Progenitor cell of endocrine pancreas (in vitro differentiated cells): ENCODE results near the gene GALC. TPM values are rescaled to one million over a fixed set of nuclear protein-coding genes. Genes with fewer than 3 reads are reported as not detected.
A peak's percentile ranks its signal among the peaks of the same experiment; 100 is the strongest.
"Not testable (repeated sequence)": the region's sequence is repeated elsewhere in the genome, so short reads cannot be mapped to it uniquely, and the experiment has no call there.

Experiments used
- DNase-seq: peaks from one replicate; pipeline ENCODE4 v3.0.0; 2021; ENCODE audit warnings: low spot score; ENCODE audit not compliant: unreplicated experiment
- H3K27ac Mint-ChIP-seq: 2 replicates; pipeline ENCODE4 v1.8.0; 2021; ENCODE audit warnings: mild to moderate bottlenecking, moderate library complexity, mixed read lengths
- H3K27me3 Mint-ChIP-seq: 2 replicates; pipeline ENCODE4 v1.8.0; 2021; ENCODE audit warnings: mixed read lengths
- H3K36me3 Mint-ChIP-seq: 2 replicates; pipeline ENCODE4 v1.8.0; 2022; ENCODE audit warnings: mixed read lengths; ENCODE audit not compliant: insufficient read depth
- H3K4me1 Mint-ChIP-seq: 2 replicates; pipeline ENCODE4 v1.8.0; 2021; ENCODE audit warnings: low read depth, mixed read lengths
- H3K4me3 Mint-ChIP-seq: 2 replicates; pipeline ENCODE4 v1.8.0; 2021; ENCODE audit warnings: low read depth, mild to moderate bottlenecking, moderate library complexity, mixed read lengths
- H3K9me3 Mint-ChIP-seq: 2 replicates; pipeline ENCODE4 v1.8.0; 2021; ENCODE audit warnings: low read depth, mixed read lengths
- total RNA-seq: library from RNA; stranded (reverse); gene quantifications from 2 replicates; pipeline ENCODE4 v1.2.1, GENCODE V29; 2021
- TF ChIP-seq, protein P1 (sequence below): fragments of 200-600 bp; sonication (generic); IDR thresholded peaks from one replicate; pipeline ENCODE4 v1.5.0; 2021; ENCODE audit warnings: antibody characterized with exemption, mild to moderate bottlenecking; ENCODE audit not compliant: unreplicated experiment

The GALC gene
- total RNA-seq, 1 donor from 2014 or later, result 43.0 TPM

DNA sequence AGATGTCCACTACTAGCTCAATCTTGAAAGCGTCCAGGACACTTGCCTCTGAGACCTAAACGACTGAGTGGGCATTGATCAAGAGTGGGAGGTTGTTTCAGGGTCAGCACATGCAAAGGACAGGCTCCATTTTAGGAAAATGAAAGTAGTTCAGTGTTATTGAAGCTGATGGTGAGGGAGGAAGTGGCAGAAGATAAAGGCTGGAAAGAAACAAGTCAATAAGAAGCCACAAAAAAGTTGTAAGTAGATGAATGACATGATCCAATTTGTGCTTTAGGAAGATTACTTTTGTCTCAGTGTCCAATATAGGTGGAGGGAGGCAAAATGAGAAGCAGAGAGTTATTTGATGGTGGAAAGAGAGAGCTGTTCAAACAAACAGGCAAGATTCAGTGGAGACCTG lies 33.9 kb upstream of the GALC start:
- H3K27ac Mint-ChIP-seq, result no peak overlapping the region
- TF ChIP-seq, protein P1, sequence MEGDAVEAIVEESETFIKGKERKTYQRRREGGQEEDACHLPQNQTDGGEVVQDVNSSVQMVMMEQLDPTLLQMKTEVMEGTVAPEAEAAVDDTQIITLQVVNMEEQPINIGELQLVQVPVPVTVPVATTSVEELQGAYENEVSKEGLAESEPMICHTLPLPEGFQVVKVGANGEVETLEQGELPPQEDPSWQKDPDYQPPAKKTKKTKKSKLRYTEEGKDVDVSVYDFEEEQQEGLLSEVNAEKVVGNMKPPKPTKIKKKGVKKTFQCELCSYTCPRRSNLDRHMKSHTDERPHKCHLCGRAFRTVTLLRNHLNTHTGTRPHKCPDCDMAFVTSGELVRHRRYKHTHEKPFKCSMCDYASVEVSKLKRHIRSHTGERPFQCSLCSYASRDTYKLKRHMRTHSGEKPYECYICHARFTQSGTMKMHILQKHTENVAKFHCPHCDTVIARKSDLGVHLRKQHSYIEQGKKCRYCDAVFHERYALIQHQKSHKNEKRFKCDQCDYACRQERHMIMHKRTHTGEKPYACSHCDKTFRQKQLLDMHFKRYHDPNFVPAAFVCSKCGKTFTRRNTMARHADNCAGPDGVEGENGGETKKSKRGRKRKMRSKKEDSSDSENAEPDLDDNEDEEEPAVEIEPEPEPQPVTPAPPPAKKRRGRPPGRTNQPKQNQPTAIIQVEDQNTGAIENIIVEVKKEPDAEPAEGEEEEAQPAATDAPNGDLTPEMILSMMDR, result no peak
- H3K36me3 Mint-ChIP-seq, result no peaks in the 10 kb centered on the region
- H3K27me3 Mint-ChIP-seq, result no peaks in the 10 kb centered on the region
- H3K4me3 Mint-ChIP-seq, result no peak overlapping the region
- H3K9me3 Mint-ChIP-seq, result no peaks in the 10 kb centered on the region
- peaks cover 35% of the 10 kb centered on the region for H3K4me1 Mint-ChIP-seq
- no peak for DNase-seq

DNA sequence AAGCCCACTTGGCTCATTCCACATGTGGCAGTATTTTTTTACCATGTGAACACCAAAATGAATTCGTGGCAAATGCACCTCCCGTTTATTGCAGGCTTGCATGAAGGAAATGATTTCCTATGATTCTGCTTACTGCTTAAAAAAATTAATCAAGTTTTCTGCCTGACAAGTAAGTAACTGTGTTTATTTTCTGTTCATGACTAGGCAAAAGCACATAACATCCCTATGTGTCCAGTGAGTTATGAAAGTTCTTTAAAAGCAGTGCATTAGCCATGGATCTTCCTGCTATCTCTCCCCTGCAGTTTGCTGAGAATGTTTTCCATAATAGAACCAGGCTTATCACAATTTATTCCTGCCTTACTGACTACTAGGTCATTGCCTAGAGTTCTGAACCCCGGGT lies 32.3 kb upstream of the GALC start:
- no peak for DNase-seq
- TF ChIP-seq, protein P1, result no peak
- no peaks in the 10 kb centered on the region for H3K27me3 Mint-ChIP-seq
- H3K27ac Mint-ChIP-seq, result peak overlapping the region; percentile 74
- peak overlapping the region; percentile 64 for H3K4me3 Mint-ChIP-seq
- H3K36me3 Mint-ChIP-seq, result no peaks in the 10 kb centered on the region
- H3K4me1 Mint-ChIP-seq, result peaks cover 35% of the 10 kb centered on the region
- H3K9me3 Mint-ChIP-seq, result peaks cover 4% of the 10 kb centered on the region

DNA sequence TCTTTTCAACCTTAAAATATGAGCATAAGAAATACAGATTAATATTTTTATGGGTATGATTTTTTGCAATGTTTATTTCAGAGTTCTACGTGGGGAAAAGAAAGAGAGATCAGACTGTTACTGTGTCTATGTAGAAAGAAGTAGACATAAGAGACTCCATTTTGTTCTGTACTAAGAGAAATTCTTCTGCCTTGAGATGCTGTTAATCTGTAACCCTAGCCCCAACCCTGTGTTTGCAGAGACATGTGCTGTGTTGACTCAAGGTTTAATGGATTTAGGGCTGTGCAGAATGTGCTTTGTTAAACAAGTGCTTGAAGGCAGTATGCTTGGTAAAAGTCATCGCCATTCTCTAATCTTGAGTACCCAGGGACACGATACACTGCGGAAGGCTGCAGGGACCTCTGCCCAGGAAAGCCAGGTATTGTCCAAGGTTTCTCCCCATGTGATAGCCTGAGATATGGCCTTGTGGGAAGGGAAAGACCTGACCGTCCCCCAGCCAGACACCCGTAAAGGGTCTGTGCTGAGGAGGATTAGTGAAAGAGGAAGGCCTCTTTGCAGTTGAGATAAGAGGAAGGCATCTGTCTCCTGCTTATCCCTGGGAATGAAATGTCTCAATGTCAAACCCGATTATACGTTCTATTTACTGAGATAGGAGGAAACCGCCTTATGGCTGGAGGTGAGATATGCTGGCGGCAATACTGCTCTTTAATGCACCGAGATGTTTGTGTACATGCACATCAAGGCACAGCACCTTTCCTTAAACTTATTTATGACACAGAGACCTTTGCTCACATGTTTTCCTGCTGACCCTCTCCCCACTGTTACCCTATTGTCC lies 31.5 kb upstream of the GALC start:
- Mint-ChIP-seq H3K4me3 (peak overlapping the region; percentile 64), H3K4me1 (peaks cover 35% of the 10 kb centered on the region), H3K27ac (peak overlapping the region; percentile 74)
- H3K36me3 Mint-ChIP-seq, H3K27me3 Mint-ChIP-seq, H3K9me3 Mint-ChIP-seq, DNase-seq: not testable (repeated sequence)

DNA sequence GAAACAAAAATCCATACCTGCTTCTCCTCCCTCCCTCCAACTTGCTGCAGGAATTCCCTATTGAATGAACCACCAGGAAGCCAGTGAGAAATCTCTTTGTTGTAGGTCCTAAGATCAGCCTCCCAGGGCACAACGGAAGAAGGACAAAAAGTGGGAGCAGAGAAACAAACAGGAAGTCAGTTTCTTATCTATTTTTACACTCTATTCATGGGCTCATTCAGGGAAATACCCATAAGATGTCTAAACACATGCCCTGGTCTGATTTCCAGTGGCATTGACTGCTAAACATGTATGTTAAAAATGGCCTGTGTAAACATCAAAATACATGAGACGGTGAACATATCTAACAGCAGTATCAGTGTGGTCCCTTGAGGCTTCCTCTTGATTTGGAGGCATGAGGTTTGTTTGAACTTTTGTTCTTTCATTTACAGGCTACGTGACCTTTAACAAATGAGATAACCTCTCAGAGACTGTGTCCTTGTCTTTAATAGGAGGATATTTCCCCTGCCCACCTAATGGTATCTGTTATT lies 30.7 kb upstream of the GALC start:
- Mint-ChIP-seq H3K4me1 (peaks cover 35% of the 10 kb centered on the region), H3K36me3 (no peaks in the 10 kb centered on the region), H3K27ac (peak overlapping the region; percentile 74), H3K9me3 (peaks cover 4% of the 10 kb centered on the region), H3K27me3 (no peaks in the 10 kb centered on the region), H3K4me3 (no peak overlapping the region)
- no peak for DNase-seq
- TF ChIP-seq, protein P1, result no peak

DNA sequence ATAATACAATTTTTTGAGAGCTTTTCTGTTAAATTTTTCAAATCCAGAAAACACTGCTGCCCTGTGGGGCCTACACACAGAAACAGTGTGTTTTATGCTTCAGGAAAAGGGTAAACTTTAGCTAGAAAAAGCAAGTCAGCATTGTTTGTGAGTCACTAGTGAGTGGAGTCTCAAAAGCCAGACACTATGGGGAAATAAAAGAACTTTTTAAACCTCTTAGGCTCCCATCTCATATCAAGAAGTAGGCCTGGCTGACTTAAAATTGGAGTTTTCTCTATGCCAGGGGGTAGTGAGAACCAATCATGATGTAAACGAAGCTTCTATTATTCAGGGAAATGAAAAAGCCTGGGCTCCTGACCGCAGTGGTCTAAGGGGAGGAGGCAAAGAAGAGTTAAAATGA lies 24.6 kb upstream of the GALC start:
- H3K36me3 Mint-ChIP-seq, result no peaks in the 10 kb centered on the region
- TF ChIP-seq, protein P1, result no peak
- H3K4me3 Mint-ChIP-seq, result no peak overlapping the region
- H3K27ac Mint-ChIP-seq, result no peak overlapping the region
- no peaks in the 10 kb centered on the region for H3K27me3 Mint-ChIP-seq
- peaks cover 7% of the 10 kb centered on the region for H3K9me3 Mint-ChIP-seq
- H3K4me1 Mint-ChIP-seq, result peaks cover 6% of the 10 kb centered on the region
- DNase-seq, result no peak

DNA sequence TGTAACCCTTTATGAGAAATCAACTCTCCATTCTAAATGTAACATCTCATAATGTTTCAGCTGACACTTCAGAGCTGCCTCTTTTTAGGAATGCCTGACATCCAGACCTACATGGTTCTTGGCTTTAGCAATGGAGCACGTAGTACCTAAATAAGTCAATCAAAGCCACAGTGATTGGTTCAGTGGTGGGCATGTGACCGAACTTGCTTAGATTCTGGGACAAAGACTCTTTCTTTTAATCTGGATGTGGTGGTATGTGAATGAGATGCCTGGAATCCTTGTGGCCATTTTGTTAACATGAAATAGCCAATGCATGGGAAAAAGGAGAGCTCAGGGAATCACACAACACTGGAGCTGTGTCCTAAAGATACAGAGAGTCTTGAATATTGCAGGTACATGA lies 23.8 kb upstream of the GALC start:
- no peaks in the 10 kb centered on the region for H3K36me3 Mint-ChIP-seq
- H3K27me3 Mint-ChIP-seq, result no peaks in the 10 kb centered on the region
- TF ChIP-seq, protein P1, result no peak
- DNase-seq, result no peak
- H3K4me1 Mint-ChIP-seq, result peaks cover 6% of the 10 kb centered on the region
- H3K27ac Mint-ChIP-seq, result peak overlapping the region; percentile 14
- H3K9me3 Mint-ChIP-seq, result peaks cover 7% of the 10 kb centered on the region
- H3K4me3 Mint-ChIP-seq, result no peak overlapping the region
